Endothelial cell (in vitro differentiated cells): ENCODE results near the gene STIM1. TPM values are rescaled to one million over a fixed set of nuclear protein-coding genes. Genes with fewer than 3 reads are reported as not detected.

Experiments used
- DNase-seq: peaks from one replicate; pipeline ENCODE4 v3.0.0; 2021; ENCODE audit warnings: low spot score
- H3K27ac Mint-ChIP-seq: one replicate; pipeline ENCODE4 v1.8.0; 2021; ENCODE audit warnings: mixed read lengths, inconsistent platforms; ENCODE audit not compliant: unreplicated experiment
- H3K27me3 Mint-ChIP-seq: one replicate; pipeline ENCODE4 v1.8.0; 2021; ENCODE audit warnings: mild to moderate bottlenecking, moderate library complexity, mixed read lengths, inconsistent platforms; ENCODE audit not compliant: unreplicated experiment
- H3K36me3 Mint-ChIP-seq: one replicate; pipeline ENCODE4 v1.8.0; 2021; ENCODE audit warnings: mild to moderate bottlenecking, low read depth, mixed read lengths, inconsistent platforms; ENCODE audit not compliant: unreplicated experiment
- H3K4me1 Mint-ChIP-seq: one replicate; pipeline ENCODE4 v1.8.0; 2021; ENCODE audit warnings: mild to moderate bottlenecking, mixed read lengths, inconsistent platforms; ENCODE audit not compliant: unreplicated experiment
- H3K4me3 Mint-ChIP-seq: one replicate; pipeline ENCODE4 v1.8.0; 2021; ENCODE audit warnings: mild to moderate bottlenecking, mixed read lengths, inconsistent platforms; ENCODE audit not compliant: unreplicated experiment
- H3K9me3 Mint-ChIP-seq: one replicate; pipeline ENCODE4 v1.8.0; 2021; ENCODE audit warnings: mixed read lengths, inconsistent platforms; ENCODE audit not compliant: unreplicated experiment
- CTCF ChIP-seq: fragments of 200-600 bp; sonication (generic); IDR thresholded peaks from one replicate; pipeline ENCODE4 v1.5.0; 2021; ENCODE audit warnings: antibody characterized with exemption; ENCODE audit not compliant: unreplicated experiment
- total RNA-seq: library from RNA; stranded (reverse); fragmentation: NEBNext Ultra II Directional; extraction: Animal tissue kit (Norgen Biotek cat#: 25700); gene quantifications from one replicate; pipeline ENCODE4 v1.2.1, GENCODE V29; 2021; ENCODE audit not compliant: unreplicated experiment

The STIM1 gene
- total RNA-seq, 1 donor from 2014 or later = 35.9 TPM

GRCh38 chr11:4061700-4062099 is 206.2 kb downstream of the STIM1 start:
- Mint-ChIP-seq H3K27ac (no peak overlapping the region), H3K9me3 (no peaks in the 10 kb centered on the region), H3K4me1 (peaks cover 33% of the 10 kb centered on the region), H3K36me3 (no peaks in the 10 kb centered on the region), H3K27me3 (peaks cover 4% of the 10 kb centered on the region), H3K4me3 (no peak overlapping the region)
- TF ChIP-seq CTCF = no peak
- no peak for DNase-seq

- H3K4me3 Mint-ChIP-seq = no peak overlapping the region
- H3K36me3 Mint-ChIP-seq = no peaks in the 10 kb centered on the region
- DNase-seq = no peak
- peaks cover 2% of the 10 kb centered on the region for H3K27me3 Mint-ChIP-seq
- H3K9me3 Mint-ChIP-seq = no peaks in the 10 kb centered on the region
- H3K4me1 Mint-ChIP-seq = peaks cover 28% of the 10 kb centered on the region
- no peak overlapping the region for H3K27ac Mint-ChIP-seq
- TF ChIP-seq CTCF = no peak
These were observed 207.9 kb downstream of the STIM1 start for GRCh38 chr11:4063348-4063747.

GRCh38 chr11:4064278-4064955 is 209.0 kb downstream of the STIM1 start:
- Mint-ChIP-seq H3K4me3 (no peak overlapping the region), H3K4me1 (peaks cover 23% of the 10 kb centered on the region), H3K27ac (no peak overlapping the region), H3K27me3 (no peaks in the 10 kb centered on the region), H3K9me3 (no peaks in the 10 kb centered on the region), H3K36me3 (no peaks in the 10 kb centered on the region)
- DNase-seq = no peak
- no peak for TF ChIP-seq CTCF

- no peak for DNase-seq
- no peaks in the 10 kb centered on the region for H3K36me3 Mint-ChIP-seq
- H3K27me3 Mint-ChIP-seq = no peaks in the 10 kb centered on the region
- peaks cover 21% of the 10 kb centered on the region for H3K4me1 Mint-ChIP-seq
- no peak for TF ChIP-seq CTCF
- no peak overlapping the region for H3K4me3 Mint-ChIP-seq
- H3K27ac Mint-ChIP-seq = no peak overlapping the region
- H3K9me3 Mint-ChIP-seq = no peaks in the 10 kb centered on the region
These were observed 209.6 kb downstream of the STIM1 start for GRCh38 chr11:4065086-4065485.

GRCh38 chr11:4065601-4066377 is 210.3 kb downstream of the STIM1 start:
- no peaks in the 10 kb centered on the region for H3K27me3 Mint-ChIP-seq
- DNase-seq = no peak
- no peaks in the 10 kb centered on the region for H3K36me3 Mint-ChIP-seq
- no peak for TF ChIP-seq CTCF
- H3K4me1 Mint-ChIP-seq = peaks cover 18% of the 10 kb centered on the region
- no peaks in the 10 kb centered on the region for H3K9me3 Mint-ChIP-seq
- H3K27ac Mint-ChIP-seq = no peak overlapping the region
- no peak overlapping the region for H3K4me3 Mint-ChIP-seq
